ENCODE measurements around the gene PSMB2.

PSMB2 gene

GRCh38 chr1:35640380-35641232 is 720 bp downstream of the PSMB2 start:
- TF ChIP-seq EZH2phosphoT487 (conservative IDR thresholded peaks at IDR 0.05; ENCODE audit: low read length) (no peak), CTCF (IDR thresholded peaks at IDR 0.05; ENCODE audit: insufficient read depth, low read length, poor library complexity, severe bottlenecking) (no peak)
- Histone ChIP-seq H3K9me3 (ENCODE audit: insufficient read depth, low read length) (no peaks in the 10 kb centered on the region), H2AFZ (ENCODE audit: low read depth, low read length, severe bottlenecking) (peak overlapping the region; percentile 89), H3K9me2 (replicated peaks; ENCODE audit: insufficient read depth, low read length) (no peaks in the 10 kb centered on the region), H4K20me1 (ENCODE audit: low read depth, low read length) (0 out of 2 replicates have a peak, but pooled peaks cover 7% of the 10 kb centered on the region), H3K4me3 (ENCODE audit: insufficient read depth, low read length, poor library complexity, severe bottlenecking) (peak overlapping the region; percentile 99), H3K36me3 (ENCODE audit: low read length) (peaks cover 3% of the 10 kb centered on the region; the same call in 1 of the 2 replicates), H3K4me2 (ENCODE audit: low read depth, low read length, poor library complexity, severe bottlenecking) (peak overlapping the region; percentile 91), H3K79me2 (ENCODE audit: insufficient read depth, low read length) (peaks cover 54% of the 10 kb centered on the region), H3K27ac (ENCODE audit: low read depth, low read length) (peak overlapping the region; percentile 44; the same call in 1 of the 2 replicates), H3F3A (ENCODE audit: insufficient read depth) (peaks cover 9% of the 10 kb centered on the region; the same call in 1 of the 2 replicates), H3K27me3 (ENCODE audit: low read length) (no peaks in the 10 kb centered on the region), H3K9ac (ENCODE audit: low read length) (peak overlapping the region; percentile 81)

GRCh38 chr1:35637401-35637809 is 3.9 kb downstream of the PSMB2 start:
- peak overlapping the region; percentile 67 for H3K4me2 ChIP-seq (ENCODE audit: low read depth, low read length, poor library complexity, severe bottlenecking)
- peaks cover 10% of the 10 kb centered on the region; the same call in 1 of the 2 replicates for H3K36me3 ChIP-seq (ENCODE audit: low read length)
- TF ChIP-seq EZH2phosphoT487 (conservative IDR thresholded peaks at IDR 0.05; ENCODE audit: low read length): no peak
- no peak for TF ChIP-seq CTCF (IDR thresholded peaks at IDR 0.05; ENCODE audit: insufficient read depth, low read length, poor library complexity, severe bottlenecking)
- no peaks in the 10 kb centered on the region for H3K27me3 ChIP-seq (ENCODE audit: low read length)
- peak overlapping the region; percentile 46; the same call in 1 of the 2 replicates for H3K27ac ChIP-seq (ENCODE audit: low read depth, low read length)
- H4K20me1 ChIP-seq (ENCODE audit: low read depth, low read length): 0 out of 2 replicates have a peak, but pooled peaks cover 7% of the 10 kb centered on the region
- H2AFZ ChIP-seq (ENCODE audit: low read depth, low read length, severe bottlenecking): no peak overlapping the region
- H3K4me3 ChIP-seq (ENCODE audit: insufficient read depth, low read length, poor library complexity, severe bottlenecking): peak overlapping the region; percentile 22
- peaks cover 63% of the 10 kb centered on the region for H3K79me2 ChIP-seq (ENCODE audit: insufficient read depth, low read length)
- no peaks in the 10 kb centered on the region for H3K9me3 ChIP-seq (ENCODE audit: insufficient read depth, low read length)
- H3K9me2 ChIP-seq (replicated peaks; ENCODE audit: insufficient read depth, low read length): no peaks in the 10 kb centered on the region
- H3K9ac ChIP-seq (ENCODE audit: low read length): peak overlapping the region; percentile 32
- H3F3A ChIP-seq (ENCODE audit: insufficient read depth): peaks cover 13% of the 10 kb centered on the region; the same call in 1 of the 2 replicates

GRCh38 chr1:35633547-35633946 is 7.8 kb downstream of the PSMB2 start:
- Histone ChIP-seq H4K20me1 (ENCODE audit: low read depth, low read length) (0 out of 2 replicates have a peak, but pooled peaks cover 7% of the 10 kb centered on the region), H3K9ac (ENCODE audit: low read length) (no peak overlapping the region), H3F3A (ENCODE audit: insufficient read depth) (0 out of 2 replicates have a peak, but pooled peaks cover 4% of the 10 kb centered on the region), H3K27me3 (ENCODE audit: low read length) (no peaks in the 10 kb centered on the region), H3K79me2 (ENCODE audit: insufficient read depth, low read length) (peaks cover 40% of the 10 kb centered on the region), H3K4me2 (ENCODE audit: low read depth, low read length, poor library complexity, severe bottlenecking) (no peak overlapping the region), H2AFZ (ENCODE audit: low read depth, low read length, severe bottlenecking) (no peak overlapping the region), H3K9me3 (ENCODE audit: insufficient read depth, low read length) (no peaks in the 10 kb centered on the region), H3K4me3 (ENCODE audit: insufficient read depth, low read length, poor library complexity, severe bottlenecking) (no peak overlapping the region), H3K27ac (ENCODE audit: low read depth, low read length) (no peak overlapping the region), H3K9me2 (replicated peaks; ENCODE audit: insufficient read depth, low read length) (no peaks in the 10 kb centered on the region), H3K36me3 (ENCODE audit: low read length) (peaks cover 33% of the 10 kb centered on the region)
- TF ChIP-seq EZH2phosphoT487 (conservative IDR thresholded peaks at IDR 0.05; ENCODE audit: low read length) (no peak), CTCF (IDR thresholded peaks at IDR 0.05; ENCODE audit: insufficient read depth, low read length, poor library complexity, severe bottlenecking) (no peak)
